GM13977 (cell line): ENCODE data around the gene FXYD4.
"Not testable (repeated sequence)": the region's sequence is repeated elsewhere in the genome, so short reads cannot be mapped to it uniquely, and the experiment has no call there.

ENCODE experiments used
- DNase-seq: peaks from one replicate; pipeline ENCODE4 v3.0.0; 2012; ENCODE audit warnings: low spot score
- in situ Hi-C: fragments of 300-500 bp; cut with MboI; formaldehyde crosslinking; loops from one replicate; pipeline ENCODE4 v1.12.0; 2022; ENCODE audit warnings: low sequenced_read_pairs, low pct_unique_long_range_greater_than_20kb, mixed read lengths, inconsistent platforms; ENCODE audit not compliant: unreplicated experiment
- TF ChIP-seq, protein P1 (sequence below): IDR thresholded peaks from 2 replicates; pipeline ENCODE4 v1.5.1; 2012; ENCODE audit warnings: mild to moderate bottlenecking, control low read depth; ENCODE audit not compliant: insufficient read depth; ENCODE audit errors: extremely low read depth, missing control alignments

The FXYD4 gene

GRCh38 chr10:43389867-43390266 lies 18.4 kb downstream of the FXYD4 start:
- DNase-seq: no peak
- TF ChIP-seq, protein P1, sequence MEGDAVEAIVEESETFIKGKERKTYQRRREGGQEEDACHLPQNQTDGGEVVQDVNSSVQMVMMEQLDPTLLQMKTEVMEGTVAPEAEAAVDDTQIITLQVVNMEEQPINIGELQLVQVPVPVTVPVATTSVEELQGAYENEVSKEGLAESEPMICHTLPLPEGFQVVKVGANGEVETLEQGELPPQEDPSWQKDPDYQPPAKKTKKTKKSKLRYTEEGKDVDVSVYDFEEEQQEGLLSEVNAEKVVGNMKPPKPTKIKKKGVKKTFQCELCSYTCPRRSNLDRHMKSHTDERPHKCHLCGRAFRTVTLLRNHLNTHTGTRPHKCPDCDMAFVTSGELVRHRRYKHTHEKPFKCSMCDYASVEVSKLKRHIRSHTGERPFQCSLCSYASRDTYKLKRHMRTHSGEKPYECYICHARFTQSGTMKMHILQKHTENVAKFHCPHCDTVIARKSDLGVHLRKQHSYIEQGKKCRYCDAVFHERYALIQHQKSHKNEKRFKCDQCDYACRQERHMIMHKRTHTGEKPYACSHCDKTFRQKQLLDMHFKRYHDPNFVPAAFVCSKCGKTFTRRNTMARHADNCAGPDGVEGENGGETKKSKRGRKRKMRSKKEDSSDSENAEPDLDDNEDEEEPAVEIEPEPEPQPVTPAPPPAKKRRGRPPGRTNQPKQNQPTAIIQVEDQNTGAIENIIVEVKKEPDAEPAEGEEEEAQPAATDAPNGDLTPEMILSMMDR: no peak
- in situ Hi-C loops: no loop called here

- TF ChIP-seq, protein P1: no peak
- DNase-seq: no peak
- in situ Hi-C loops: no loop called here
These were observed 18.9 kb downstream of the FXYD4 start for GRCh38 chr10:43390333-43390732.

DNA sequence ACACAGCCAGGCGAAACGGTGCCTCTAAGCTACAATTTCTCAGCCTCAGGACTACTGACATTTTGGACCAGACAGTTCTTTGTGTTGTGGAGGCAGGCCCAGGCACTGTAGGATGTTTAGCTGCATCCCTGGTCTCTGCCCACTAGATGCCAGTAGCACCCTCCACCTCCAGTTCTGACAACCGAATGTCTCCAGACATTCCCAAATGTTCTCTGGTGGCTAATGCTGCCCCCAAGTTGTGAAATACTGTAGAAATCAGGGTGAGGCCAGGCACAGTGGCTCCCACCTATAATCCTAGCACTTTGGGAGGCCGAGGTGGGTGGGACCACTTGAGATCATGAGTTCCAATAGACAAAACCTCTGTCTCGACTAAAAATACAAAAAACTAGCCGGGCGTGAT lies 19.3 kb downstream of the FXYD4 start:
- DNase-seq: no peak
- TF ChIP-seq, protein P1: peak; percentile 57
- in situ Hi-C loops: no loop called here

DNA sequence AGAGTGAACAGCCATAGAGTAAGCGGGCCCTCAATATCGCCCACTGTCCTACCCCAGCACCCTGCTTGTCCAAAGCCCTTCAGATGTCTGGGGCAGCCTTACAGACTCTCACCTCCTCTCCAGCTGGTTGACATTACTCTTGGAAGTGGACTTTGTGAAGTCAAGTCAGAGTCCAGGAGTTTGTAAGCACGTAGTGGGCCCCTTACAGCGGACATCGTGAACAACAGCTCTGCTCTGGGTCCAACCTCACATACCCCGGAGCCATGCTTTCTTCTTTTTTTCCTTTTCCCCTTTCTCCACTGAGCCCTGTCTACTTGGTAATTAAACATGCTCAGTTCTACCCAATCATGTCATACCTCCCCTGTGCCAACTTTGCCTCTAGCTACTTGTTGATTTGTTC lies 20.1 kb downstream of the FXYD4 start:
- in situ Hi-C loops: no loop called here
- DNase-seq: no peak

DNA sequence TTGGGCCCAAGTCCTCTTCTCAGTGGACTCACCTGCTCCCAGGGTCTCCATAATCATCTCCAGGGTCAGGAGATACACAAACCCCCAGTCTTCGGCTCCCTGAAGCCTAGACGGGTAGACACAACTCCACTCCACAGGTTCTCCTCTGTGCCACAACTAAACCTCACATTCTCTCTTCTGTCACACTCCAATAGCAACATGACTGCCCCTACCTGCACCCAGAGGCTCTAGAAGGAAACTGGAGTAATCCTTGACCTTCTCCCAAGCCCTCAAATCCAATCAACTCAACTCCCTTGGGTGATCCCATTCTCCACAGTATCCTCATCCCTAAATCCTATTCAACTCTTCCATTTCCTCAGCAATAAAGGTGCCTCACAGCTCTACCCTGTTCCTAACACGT lies 21.3 kb downstream of the FXYD4 start:
- in situ Hi-C loops: no loop called here
- TF ChIP-seq, protein P1: no peak
- DNase-seq: no peak

More for the DNA sequence above, 20.1 kb downstream of the FXYD4 start:
- TF ChIP-seq, protein P1: no peak

DNA sequence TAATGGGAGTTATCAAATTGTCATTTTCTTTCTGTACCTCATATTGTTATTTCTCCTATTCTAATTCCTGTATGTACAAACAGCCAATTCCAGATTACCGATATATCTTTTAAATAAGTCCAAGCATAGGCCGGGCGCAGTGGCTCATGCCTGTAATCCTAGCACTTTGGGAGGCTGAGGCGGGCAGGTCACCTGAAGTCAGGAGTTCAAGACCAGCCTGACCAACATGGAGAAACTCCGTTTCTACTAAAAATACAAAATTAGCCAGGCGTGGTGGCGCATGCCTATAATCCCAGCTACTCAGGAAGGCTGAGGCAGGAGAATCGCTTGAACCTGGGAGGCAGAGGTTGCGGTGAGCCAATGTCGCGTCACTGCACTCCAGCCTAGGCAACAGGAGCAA lies 21.8 kb downstream of the FXYD4 start:
- in situ Hi-C loops, DNase-seq: not testable (repeated sequence)

GRCh38 chr10:43393606-43394360 lies 22.3 kb downstream of the FXYD4 start:
- in situ Hi-C loops: no loop called here
- TF ChIP-seq, protein P1: no peak

More at GRCh38 chr10:43393606-43394360, 22.3 kb downstream of the FXYD4 start:
- no peak for DNase-seq
